ENCODE measurements around the gene CFAP69. TPM values are rescaled to one million over a fixed set of nuclear protein-coding genes. Genes with fewer than 3 reads are reported as not detected.

The CFAP69 gene
- total and polyA plus RNA-seq, 2 experiments from 2014 or later = 4.9 to 7.9 TPM

DNA sequence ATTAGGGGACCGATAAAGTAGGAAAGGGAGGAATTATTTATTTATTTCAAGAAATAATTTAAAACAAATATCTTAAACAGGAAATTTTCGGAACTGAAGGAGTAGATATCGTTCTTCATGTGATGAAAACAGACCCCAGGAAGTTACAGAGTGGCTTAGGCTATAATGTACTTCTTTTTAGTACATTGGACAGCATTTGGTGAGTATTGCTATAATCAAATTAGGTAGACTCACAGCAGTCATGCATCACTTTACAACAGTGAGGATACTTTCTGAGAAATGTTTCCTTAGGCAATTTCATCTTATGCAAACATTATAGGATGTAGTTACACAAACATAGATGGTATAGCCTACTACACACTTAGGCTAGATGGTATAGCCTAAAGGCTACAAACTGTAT is 43.2 kb downstream of the CFAP69 start:
- Histone ChIP-seq H3K4me2 (no peak overlapping the region), H3K9me2 (ENCODE audit: insufficient read depth) (no peaks in the 10 kb centered on the region), H2AFZ (no peak overlapping the region), H4K20me1 (replicated peaks; ENCODE audit: insufficient read depth) (no peaks in the 10 kb centered on the region), H3K27ac (ENCODE audit: low read depth) (no peak overlapping the region), H3K36me3 (ENCODE audit: insufficient read depth) (no peaks in the 10 kb centered on the region), H3K4me3 (no peak overlapping the region), H3K79me2 (replicated peaks; ENCODE audit: insufficient read depth) (no peaks in the 10 kb centered on the region), H3K4me1 (ENCODE audit: insufficient read depth) (no peaks in the 10 kb centered on the region), H3F3A (replicated peaks; ENCODE audit: low read depth) (no peaks in the 10 kb centered on the region), H3K27me3 (ENCODE audit: insufficient read depth) (no peaks in the 10 kb centered on the region)
- Mint-ChIP-seq H3K27me3 (ENCODE audit: insufficient read depth, low read depth, poor library complexity) (no peaks in the 10 kb centered on the region), H3K27ac (no peak overlapping the region), H3K9me3 (peaks cover 13% of the 10 kb centered on the region), H3K36me3 (ENCODE audit: low read depth) (peaks cover 26% of the 10 kb centered on the region), H3K4me1 (no peaks in the 10 kb centered on the region), H3K4me3 (no peak overlapping the region)
- no peak for DNase-seq (ENCODE audit: low spot score)
- ATAC-seq = no peak
- TF ChIP-seq NANOG (IDR thresholded peaks at IDR 0.05; ENCODE audit: borderline replicate concordance) (no peak), EZH2phosphoT487 (IDR thresholded peaks at IDR 0.05; ENCODE audit: unreplicated experiment) (no peak), ZNF331 (CRISPR knock-in tag; IDR thresholded peaks at IDR 0.05; ENCODE audit: low read depth) (no peak), ZNF462 (CRISPR knock-in tag; IDR thresholded peaks at IDR 0.05) (no peak), REST (IDR thresholded peaks at IDR 0.05; ENCODE audit: unreplicated experiment) (no peak)

Measured in GM23338 (cell line).